Hepatocyte (in vitro differentiated cells): ENCODE measurements around the gene H2AZ2.

Experiments
- CTCF ChIP-seq: fragments of 200-600 bp; sonication (generic); IDR thresholded peaks from 2 replicates; pipeline ENCODE4 v1.5.1; 2016; ENCODE audit warnings: antibody characterized with exemption, mild to moderate bottlenecking; ENCODE audit not compliant: poor library complexity
- EZH2 ChIP-seq: fragments of 200-600 bp; sonication (generic); IDR thresholded peaks from 2 replicates; pipeline ENCODE4 v1.6.1; 2016; ENCODE audit warnings: antibody characterized with exemption, mild to moderate bottlenecking, borderline replicate concordance

DNA sequence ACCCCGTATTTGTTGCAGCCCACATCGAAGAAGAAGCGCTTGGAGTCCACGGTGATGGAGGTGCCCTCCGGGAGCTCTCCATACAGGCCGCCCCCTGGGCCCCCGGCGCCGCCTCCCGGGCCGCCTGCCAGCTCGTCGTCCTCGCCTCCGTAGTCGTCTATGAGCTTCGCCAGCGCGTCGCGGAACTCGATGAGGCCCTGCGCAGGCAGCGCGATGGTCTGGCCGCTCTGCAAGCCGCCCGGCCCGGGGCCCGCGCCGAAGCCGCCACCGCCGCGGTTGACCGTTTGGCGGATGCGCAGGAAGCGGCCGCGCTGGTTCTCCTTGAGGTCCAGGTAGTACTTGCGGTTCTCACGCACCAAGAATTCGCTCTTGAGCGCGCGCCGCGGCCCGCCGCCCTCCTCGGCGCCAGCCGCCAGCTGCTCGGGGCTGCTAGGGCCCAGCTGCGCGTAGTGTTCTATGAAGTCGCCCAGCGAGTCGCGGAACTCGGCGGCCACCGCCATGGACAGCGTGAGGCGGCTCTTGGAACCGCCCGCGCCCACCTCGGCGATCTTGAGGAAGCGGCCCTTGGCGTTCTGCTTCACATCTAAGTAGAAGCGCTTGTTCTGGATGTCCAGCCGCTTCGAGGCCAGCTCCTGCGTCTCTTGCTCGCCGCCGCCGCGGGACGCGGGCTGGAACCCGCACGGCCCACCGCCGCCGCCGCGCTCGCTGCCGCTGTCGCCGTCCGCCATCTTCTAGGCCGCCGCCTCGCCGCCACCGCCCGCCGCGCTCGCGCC lies 36.9 kb upstream of the H2AZ2 start:
- TF ChIP-seq EZH2 (no peak), CTCF (no peak)
